NCI-H526 (cell line): Measurements from ENCODE around the gene TLCD5.

ENCODE experiments used
- DNase-seq, 2 experiments: peaks; one replicate each; lab custom pipeline; 2025; lab: John Stamatoyannopoulos, UW

The TLCD5 gene

DNA sequence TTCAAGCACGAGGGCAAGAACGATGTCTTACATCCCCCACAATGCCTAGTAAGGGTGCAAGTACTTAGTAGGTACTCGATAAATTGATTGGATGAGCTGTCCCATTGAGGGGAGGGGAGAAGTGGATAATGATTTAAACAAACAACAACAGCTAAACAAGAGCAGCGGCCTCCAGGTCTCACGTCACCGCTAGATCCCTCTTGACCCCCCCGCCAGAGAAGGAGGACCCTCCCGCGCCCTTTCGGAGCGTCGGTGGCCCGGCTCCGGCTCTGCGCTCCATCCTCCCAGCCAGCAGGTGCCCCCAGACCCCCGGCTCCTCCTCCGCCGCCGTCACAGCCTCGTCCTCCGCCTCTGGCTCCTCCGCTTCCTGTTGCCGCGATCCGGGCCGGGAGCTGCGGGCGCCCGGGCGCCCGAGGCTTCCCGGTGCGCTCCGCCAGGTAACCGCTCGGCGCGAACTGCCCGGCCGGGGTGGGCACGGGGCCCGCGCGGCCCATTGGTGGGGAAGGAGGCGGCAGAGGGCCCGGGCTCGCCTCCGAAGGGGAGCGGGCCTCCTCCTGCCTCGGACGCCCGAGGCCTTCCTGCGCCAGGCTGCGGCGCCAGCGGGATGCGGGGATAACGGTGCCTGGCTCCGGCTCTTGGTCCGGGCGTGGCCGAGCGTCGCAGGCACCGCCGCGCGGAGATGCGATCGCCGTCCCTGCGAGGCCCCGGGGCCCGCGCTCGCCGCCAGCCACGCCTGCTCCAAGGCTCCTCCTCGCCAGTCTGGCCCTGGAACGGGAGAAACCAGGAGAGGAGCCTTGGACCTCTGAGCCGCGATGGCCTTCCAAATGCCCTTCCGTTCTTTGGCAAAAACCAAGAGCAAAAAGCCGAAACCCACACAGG, at the start of gene TLCD5:
Gene TLCD5 (plus strand): TSS at position 368 of the 879 bp plus-strand sequence. CDS start 2,143 bp downstream, outside the sequence.
- peak; percentile 89 to 99 for DNase-seq

GRCh38 chr11:120279502-120279901, 45.6 kb upstream of the TLCD5 start:
- no peak for DNase-seq

DNA sequence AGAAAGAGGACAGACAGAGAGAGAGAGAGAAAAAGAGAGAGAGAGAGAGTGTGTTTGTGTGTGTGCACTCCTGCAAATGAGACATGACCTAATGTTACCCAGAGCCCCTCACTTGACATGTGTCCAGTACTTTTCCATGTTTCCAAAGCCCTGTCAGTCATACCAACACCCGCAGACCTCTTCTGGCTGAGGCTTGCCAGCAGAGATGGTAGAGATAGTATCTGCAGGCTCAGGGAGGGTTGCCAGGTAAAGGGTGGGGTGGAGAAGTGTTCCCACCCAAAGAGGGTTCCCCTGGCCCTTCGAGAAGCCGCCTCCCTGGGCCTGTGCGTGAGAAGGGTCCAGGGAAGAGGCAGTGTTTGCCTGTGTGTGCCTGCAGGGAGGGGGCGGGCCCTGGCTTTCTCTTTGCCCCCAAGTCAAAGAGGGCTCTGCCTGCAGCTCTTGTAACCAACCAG, 44.5 kb upstream of the TLCD5 start:
- no peak for DNase-seq

GRCh38 chr11:120281143-120281795, 43.8 kb upstream of the TLCD5 start:
- DNase-seq: no peak

DNA sequence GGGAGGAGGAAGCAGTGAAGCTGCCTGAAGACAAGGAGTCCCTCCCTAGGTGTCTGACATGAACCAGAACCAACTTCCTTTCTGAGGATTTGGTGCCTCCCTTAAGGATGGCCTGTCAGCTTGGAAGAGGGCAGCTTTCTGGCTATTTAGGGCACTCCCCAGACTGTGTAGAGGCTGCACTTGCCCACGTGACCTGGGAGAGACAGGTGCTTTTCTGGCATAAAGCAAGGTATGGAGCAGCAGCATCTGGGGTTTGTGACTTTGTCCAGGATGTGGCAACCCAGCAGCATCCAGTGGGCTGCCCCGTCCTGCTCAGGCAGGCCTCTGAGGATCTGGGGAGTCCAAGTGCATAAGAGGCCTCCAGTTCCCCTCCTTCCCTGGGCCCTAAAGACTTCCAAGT, 42.0 kb upstream of the TLCD5 start:
- no peak for DNase-seq

GRCh38 chr11:120284272-120284671, 40.8 kb upstream of the TLCD5 start:
- DNase-seq: peak; percentile 95 to 97

DNA sequence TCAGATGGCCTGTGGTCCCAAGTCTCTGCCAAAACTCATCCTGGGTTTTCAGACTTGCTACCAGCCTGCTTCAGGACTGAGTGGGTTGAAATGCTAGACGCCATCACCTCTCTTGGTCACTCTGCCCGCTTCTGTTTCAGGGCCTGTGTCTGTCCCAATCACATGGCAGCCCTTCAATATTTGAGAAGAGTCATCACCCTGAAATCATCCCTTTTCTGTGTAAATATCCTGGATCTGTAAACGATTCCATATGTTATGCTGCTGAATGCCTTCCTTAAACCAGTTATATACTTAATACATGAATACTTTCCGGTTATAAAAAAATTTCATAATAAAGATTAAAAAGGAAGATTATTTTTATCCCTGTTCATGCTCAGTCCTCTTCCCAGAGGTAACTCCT, 39.8 kb upstream of the TLCD5 start:
- no peak for DNase-seq

DNA sequence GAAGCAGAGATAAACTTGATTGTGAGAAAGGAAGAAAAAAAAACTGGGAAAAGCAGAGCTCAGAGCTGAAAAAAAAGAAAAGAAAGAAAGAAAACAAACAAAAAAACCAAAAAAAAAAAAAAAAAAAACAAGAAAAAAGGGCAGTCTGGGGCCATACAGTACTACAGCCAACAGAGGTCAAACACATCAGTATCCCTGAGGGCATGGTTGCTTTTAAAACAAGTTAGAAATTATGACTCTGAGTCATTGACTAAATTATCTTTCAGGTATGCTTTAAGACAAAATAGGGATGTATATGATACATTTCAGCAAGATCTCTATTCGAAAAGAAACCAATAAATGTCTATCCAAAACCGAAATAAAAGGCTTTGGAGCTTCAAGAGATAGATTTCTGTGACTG, 37.1 kb upstream of the TLCD5 start:
- DNase-seq: no peak

DNA sequence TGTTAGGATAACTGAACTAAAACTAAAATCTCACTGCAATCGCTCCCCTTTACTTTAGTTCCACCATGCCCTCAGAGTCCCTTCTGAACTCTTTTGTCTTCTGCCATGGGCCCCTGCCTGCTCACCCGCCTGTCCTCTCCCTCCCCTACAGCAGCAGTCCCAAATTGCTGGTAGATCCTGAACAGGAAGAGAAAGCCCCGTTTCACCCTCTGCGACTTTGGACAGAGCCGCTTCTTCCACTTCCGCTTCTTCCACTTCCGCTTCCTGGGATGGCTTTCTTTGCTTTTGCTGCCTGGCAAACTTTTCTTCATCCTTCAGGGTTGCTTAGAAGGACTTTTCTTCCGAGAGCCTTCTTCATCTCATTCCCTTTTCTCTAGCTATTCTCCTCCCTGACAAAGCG, 35.7 kb upstream of the TLCD5 start:
- DNase-seq: no peak

DNA sequence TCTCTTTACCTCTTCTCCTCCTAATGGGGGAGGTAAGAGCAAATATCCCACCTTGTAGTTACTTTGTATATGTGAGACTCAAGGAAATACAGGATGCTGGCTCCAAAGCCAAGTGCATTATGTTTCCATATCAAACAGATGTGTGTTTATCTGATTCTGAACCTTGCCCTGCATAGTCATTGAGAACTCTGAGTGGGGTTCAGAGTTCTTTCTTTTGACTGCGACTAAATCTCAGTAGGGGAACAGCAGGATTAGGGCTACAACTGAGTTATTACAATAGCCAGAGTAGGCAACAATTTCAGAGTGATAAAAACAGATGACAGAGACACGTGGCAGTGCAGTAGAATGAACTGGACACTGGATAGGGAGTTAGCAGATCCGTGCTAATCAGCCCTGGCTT, 34.1 kb upstream of the TLCD5 start:
- no peak for DNase-seq

DNA sequence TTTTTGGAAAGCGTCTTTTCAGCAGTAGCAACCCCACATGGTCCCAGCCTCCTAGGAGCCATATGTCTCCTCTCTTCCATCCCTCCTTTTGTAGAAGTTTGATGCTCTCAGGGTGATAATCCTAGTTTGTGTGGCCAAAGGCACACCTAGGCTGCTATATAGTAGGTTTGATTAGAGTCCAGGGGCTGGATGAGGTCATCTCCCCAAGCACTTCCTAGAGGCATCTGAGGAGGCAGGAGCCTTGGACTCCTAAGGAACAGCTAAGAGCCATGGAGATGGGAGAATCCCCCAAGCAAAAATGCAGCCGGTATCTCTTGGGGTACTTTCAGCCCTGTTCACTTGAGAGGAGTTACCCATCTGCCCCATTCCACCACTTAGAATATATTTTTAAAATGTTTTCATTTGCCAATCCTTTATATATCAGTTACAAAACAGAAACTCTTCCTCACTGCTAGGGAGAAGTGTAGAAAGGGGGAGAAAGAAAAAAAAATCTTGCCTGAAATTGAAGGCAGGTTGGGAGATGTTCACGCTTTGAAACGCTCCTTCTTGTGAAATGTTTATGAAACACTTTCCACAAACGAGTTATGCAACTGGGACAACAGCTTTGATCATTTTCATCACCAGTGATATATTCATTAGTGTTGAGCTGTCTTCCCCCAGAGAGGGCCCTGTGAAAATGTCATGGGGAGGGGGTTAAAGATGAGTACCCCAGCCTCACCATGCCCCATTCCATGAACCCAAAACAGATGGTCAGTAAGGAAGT, 31.9 kb upstream of the TLCD5 start:
- DNase-seq: no peak

DNA sequence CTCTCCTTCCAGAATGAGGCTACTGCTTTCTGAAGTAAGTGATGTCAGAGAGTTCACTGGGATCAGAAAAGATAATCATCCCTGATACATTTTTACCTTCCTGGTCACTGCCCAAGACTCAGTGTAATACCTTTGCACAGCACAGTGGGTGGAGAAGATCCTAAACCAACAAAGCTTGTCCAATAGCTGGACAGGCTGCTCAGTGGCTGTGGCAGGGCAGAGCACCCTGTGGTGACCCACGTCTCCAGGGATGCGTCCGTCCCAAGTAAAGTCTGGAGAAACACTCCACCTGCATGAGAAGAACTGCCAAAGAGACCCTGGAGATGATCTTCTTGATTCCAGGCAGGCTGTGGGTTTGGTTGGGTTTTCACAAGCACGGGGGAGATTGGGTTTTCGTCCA, 31.0 kb upstream of the TLCD5 start:
- DNase-seq: no peak

GRCh38 chr11:120295099-120295498, 30.0 kb upstream of the TLCD5 start:
- DNase-seq: no peak

GRCh38 chr11:120296554-120296953, 28.5 kb upstream of the TLCD5 start:
- DNase-seq: no peak

GRCh38 chr11:120298461-120298860, 26.6 kb upstream of the TLCD5 start:
- no peak for DNase-seq

DNA sequence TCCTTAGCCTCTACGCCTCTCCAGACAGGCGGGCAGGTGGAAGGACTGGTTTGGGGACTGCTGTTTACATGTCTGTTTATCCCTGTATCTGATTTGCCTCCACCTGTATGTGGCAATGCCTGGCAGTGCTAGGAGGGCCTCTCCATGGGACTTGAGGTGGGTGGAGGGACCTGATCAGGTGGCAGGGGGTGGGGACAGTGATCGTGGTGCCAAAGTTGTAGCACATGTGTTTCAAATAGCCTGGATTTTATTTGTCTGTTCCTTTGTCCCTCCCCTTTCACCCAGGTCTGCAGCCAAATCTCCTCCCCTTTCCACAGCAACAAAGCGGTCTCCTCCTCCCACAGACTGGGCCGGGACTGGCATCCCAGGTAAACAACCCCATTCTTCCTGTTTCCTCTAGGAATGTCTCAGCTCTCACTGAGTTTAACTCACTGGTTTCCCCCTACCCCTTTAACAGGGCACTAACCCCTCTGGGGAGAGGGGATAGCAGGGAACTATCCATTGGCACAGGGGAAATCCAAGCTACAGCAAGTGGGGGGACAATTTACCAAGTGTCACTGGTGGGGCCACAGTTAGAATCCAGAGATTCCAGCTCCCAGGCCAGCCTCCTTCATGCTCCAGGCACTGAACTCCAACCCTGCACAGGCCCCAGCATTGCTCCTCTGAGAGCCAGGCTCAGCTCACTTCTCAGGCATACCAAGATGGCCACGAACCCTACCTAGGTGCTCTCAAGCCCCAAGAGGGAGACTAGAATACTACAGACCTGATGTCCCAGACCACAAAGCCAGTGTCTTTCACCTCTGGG, 22.9 kb upstream of the TLCD5 start:
- peak; percentile 61 to 84 for DNase-seq

DNA sequence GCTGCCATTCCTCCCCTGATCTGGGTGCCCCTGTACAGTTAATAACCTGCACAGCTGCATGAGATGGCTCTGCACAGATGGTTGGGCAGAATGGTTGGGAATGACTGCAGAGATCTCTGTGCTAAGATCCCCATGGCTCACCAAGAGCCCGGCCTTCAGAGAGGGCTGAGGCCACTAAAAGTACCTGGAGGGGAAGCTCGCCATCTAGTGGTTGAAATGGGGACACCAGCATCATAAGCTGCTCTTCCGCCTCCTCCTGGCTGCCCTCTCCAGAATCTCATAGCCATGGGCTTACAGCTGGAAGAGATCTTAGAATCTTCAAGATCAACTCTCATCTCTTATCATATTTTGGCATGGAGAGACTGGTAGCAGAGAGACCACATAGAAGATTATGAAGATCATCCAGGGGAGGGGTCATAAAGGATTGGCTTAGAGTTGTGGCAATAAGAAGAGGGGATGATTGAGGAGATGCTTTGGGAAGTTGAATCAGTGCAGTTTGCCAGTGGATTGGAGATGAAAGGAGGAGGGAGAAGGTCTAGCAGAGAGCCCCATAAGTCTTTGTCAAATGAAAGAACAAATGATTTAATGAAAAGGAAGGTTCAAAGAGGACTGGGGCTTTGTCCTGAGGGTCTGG, 22.0 kb upstream of the TLCD5 start:
- DNase-seq: peak; percentile 91 to 97

DNA sequence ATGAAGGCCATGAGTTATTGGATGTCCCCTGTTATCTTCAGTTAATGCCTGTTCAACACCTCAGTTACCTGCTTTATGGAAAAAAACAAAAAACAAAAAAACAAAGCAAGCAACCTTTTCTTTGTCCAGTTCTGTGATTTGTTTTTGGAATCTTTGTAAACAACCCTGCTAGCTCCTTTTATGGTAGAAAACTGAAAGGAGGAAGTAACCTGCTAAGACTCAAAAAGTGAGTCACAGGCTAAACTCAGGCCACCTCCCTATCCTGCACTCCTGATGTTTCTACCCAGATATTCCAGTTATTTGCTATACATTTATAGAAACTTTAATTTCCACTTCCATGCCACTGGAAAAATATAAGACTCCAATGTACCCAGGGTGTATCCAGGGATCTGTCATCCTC, 20.6 kb upstream of the TLCD5 start:
- no peak for DNase-seq

GRCh38 chr11:120305286-120305685, 19.8 kb upstream of the TLCD5 start:
- DNase-seq: no peak

- peak in 1 of 2 experiments; percentile 68 for DNase-seq
Observed at GRCh38 chr11:120306519-120307242, 18.4 kb upstream of the TLCD5 start.

- DNase-seq: no peak
Observed at GRCh38 chr11:120307476-120307875, 17.6 kb upstream of the TLCD5 start.
